Kasumi-1 (cell line): ENCODE results near the gene WWOX.

Source experiments
- DNase-seq, 2 experiments: peaks; one replicate each; lab custom pipeline; 2025; lab: John Stamatoyannopoulos, UW

WWOX gene

GRCh38 chr16:78362524-78363135 is 263.2 kb downstream of the WWOX start:
- DNase-seq = no peak

- DNase-seq = no peak
Observed at GRCh38 chr16:78363843-78364555, 264.5 kb downstream of the WWOX start.

DNA sequence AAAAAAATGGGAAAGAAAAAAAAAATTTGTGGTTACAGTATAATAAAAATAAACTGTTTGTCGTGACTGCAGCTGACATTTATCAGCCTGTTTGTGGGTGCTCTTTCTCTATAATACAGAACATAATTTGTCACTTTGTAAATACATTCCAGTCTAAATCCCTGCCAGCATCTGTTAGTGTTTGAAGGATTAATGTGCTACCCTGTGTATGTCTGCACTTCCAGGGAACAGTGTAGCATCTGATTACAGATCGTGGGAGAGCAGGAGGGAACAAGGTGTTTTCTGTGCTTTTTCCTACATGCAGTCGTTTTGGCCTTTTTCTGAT is 265.1 kb downstream of the WWOX start:
- DNase-seq = no peak

GRCh38 chr16:78365366-78365765 is 265.9 kb downstream of the WWOX start:
- DNase-seq = no peak

GRCh38 chr16:78368121-78369102 is 269.0 kb downstream of the WWOX start:
- DNase-seq = peak; percentile 20 to 39

DNA sequence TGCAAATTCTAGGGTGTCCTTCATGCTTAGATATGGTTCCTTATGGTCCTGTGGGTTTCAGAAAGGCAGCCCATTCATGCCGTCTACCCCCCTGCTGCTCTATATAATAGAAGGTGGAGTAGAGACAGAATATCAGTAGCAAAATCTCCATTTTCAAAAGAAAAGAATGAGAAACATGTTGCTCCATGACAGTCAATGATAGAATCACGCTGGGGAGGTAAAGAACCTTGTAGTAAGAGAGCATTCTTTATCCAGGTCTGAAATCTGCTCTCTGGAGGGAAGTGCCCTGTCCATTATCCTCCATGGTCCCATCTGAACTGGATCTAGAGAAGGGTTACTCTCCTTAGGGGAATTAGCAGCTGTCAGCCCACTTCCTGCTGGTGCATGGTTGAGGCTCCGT is 272.8 kb downstream of the WWOX start:
- peak in 1 of 2 experiments; percentile 8 for DNase-seq

DNA sequence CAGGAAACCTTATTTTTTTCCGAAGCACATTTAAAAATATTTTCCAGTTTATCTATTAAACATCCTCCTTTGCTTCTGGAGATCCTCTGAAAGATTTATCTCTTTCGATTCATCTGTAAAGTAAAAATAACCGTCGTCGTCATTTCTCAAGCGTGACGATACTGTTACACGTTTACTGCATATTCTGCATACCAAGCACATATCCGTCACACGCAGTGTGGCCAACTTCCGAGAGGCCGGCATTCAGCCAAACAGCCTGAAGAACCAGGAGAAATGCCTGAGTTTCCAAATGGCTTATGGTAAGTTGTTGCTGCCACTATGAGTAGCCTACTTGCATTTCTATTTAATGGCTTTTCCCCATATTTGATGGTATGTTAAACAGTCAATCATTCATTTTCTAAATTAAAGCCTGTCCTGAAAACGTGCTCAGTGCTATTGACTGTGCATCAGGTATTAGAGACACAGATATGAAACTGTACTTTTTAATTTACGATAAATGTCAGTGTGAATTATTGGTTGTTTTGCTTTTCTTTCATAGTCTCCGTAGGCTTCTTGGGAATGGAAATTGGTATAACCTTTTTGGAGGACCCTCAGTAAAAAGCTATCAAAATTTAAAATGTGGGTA is 275.7 kb downstream of the WWOX start:
- no peak for DNase-seq

DNA sequence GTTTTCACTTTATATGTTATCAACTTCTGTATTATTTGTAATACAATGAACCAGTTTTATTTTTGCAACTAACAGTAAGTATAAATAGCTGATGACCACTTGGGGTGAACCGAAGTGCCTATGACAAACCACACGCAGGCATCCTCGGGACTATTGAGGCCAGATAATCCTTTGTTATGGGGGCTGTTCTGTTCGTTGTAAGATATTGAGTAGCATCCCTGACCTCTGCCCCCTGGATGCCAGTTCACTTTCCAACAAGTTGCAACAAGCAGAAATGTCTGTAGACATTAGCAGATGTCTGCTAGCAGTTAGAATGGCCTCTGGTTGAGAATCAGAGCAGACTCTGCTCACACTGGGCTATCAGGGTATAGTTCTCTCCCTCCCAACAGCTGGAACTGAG is 277.0 kb downstream of the WWOX start:
- DNase-seq = no peak

- no peak for DNase-seq
Observed at GRCh38 chr16:78377312-78377711, 277.9 kb downstream of the WWOX start.

DNA sequence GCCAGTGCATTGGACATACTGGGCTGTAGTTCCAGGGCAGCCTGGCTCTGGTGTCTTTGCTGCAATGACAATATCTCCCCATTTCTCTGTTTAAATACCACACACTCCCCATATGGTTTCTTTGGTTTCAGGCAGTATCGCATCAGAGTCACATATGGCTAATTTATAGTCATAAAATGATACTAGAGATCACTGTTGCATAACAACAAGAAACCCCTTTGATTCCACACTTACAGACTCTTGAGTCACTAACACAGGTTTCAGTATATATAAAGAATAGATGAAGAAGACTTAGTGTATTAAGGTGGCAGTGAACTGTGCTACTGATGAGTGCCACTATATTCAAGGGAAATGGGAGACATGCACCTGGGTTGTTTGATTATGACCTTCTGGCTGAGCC is 281.6 kb downstream of the WWOX start:
- DNase-seq = no peak

GRCh38 chr16:78383118-78383517 is 283.7 kb downstream of the WWOX start:
- no peak for DNase-seq

DNA sequence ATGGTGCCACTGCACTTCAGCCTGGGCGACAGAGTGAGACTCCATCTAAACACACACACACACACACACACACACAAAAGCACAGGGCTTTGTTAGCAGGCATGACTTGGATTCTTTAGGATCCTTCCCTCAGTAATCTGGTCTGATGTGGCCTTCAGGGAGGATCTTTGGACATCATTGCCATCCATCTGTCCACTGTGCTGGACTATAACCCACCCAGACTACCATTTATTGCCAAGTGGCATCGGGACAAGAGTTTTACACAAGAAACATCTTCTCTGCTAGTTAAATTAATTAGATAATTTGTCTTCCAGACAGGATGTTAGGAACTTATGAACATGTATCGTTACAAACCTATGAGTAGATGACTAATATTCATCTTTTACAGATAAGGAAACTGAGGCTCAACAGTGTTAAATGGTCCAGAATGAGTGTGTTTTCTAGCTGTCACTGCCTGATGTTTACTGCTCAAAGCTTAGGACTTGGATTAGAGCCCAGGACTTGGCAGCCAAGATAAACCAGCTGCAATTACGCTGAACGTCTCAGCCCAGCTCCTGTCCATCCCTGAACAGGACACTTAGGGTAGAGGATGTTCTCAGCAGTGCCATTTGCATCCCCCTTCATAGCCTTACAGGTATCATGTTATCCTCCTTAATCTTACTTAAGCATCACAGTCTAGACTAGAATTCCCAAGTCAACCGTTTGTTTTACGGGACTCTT is 285.8 kb downstream of the WWOX start:
- DNase-seq = no peak

DNA sequence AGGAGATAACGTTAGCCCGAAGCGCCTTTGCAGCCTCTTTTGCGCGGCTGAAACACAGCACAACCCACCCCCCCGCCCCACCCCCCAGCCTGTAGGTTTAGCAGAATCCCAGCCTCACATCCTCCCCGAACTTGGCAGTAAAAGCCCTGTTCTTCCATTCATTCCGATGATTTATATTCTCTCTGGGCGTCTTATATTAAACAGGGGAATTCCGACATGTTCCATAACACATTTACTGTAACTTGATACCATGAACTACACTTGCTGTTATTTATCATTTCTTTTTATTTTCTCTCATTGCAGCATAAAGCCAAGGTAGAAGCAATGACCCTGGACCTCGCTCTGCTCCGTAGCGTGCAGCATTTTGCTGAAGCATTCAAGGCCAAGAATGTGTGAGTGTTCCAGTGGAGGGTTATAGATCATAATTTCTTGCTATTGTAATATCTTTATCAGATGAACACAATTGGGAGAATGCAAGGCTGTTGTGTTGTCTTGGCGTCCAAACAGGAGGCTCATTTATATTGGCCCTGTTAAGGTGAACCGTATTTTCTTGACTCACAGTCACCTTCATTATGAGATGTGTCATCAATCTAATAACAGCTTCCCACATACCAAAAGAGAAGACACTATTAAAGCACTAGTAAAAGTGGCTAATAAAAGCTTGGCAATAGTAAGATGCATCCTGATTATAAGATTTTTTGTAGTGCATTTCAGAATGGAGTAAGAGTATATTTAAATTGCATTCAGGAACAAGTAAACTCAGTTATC is 287.3 kb downstream of the WWOX start:
- DNase-seq = no peak

DNA sequence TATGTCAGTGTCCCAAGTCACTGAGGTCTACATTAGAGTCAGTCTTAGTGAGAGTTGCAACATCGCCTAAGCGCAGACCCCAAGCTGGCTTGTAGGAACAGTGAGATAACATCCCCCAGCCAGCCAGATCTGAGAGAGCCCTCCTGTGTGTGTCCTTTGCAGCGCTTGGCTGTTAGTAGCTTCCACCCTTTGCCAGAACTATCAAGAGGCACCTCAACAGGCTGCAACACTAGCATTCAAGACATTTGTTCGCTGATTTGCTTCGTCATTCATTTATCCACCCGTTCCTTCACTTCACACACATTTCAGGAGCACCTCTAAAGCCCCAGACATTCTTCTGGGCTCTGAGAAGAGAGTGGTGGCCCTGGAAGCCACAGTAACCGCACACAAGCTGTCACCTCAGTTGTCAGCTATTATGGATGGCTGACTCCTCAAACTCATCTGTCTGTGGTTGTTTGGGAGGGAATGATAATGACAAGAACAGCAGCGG is 289.6 kb downstream of the WWOX start:
- DNase-seq = no peak

GRCh38 chr16:78390092-78390491 is 290.6 kb downstream of the WWOX start:
- DNase-seq = no peak

DNA sequence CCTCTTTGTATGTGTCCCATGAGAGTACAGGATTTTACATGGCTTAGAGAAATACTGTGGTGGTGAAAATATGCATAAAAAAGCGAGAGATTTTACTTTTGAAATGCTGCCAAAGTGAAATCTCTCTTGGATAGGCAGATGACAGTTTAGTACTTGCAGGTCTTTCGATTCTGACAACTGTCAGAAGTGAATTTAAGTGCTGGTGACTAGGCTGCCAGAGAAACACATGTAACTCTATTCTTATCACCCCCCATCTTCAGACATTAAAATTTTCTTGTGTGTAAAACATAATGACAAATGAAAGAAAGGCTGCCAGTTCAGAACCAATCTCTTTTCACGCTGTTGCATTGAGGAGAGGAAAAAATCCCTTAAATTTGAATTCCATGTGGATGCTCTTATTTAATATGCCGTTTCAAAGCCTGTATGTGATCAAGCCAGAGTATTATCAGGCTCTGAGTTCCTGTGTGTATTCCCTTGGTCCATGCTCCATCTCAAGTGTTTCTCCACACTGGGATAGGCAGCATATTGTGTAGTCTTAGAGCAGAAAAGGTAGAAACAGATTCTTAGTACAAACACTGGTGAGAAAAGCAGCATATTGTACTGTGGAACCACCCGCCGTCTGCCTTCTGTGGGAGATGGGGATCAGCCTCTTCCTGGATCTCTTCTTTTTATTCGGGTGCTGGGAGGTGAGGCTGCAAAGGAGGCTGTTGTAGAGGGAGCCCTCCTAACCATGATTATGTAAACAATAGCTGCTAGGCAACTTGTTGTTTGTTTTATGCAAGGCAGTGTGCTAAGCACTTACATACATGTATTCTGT is 291.3 kb downstream of the WWOX start:
- no peak for DNase-seq

GRCh38 chr16:78392585-78393195 is 293.2 kb downstream of the WWOX start:
- DNase-seq = no peak

- peak in 1 of 2 experiments; percentile 24 for DNase-seq
Observed at GRCh38 chr16:78395035-78395434, 295.6 kb downstream of the WWOX start.

DNA sequence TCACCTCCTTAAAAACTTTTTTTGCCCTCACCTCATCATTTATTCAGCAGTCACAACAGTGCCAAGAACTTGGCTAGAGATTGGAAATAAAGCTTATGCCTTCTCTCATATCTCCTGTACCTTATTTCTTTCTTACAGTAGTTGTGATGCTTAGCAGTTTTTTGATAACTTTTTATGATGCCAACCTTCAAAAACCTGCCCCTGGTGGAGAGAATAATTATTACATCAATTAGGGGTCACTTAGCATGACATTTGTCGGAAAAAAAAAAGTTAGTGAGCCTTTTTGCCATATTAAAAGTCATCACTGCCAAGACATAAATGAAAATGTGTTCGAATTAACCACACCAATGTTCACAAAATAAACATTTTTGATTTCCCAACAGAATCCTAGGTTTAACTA is 296.6 kb downstream of the WWOX start:
- peak in 1 of 2 experiments; percentile 12 for DNase-seq
